GF-D8 (cell line): Measurements from ENCODE around the gene DARS1.
"Not testable (repeated sequence)": the region's sequence is repeated elsewhere in the genome, so short reads cannot be mapped to it uniquely, and the experiment has no call there.

Experiments used
- DNase-seq: peaks from one replicate; lab custom pipeline; 2025; lab: John Stamatoyannopoulos, UW

Gene DARS1

GRCh38 chr2:135945526-135945925 lies 39.9 kb downstream of the DARS1 start:
- DNase-seq: no peak

GRCh38 chr2:135944625-135945024 lies 40.8 kb downstream of the DARS1 start:
- no peak for DNase-seq

GRCh38 chr2:135942936-135943688 lies 42.3 kb downstream of the DARS1 start:
- no peak for DNase-seq

- DNase-seq: no peak
Measured at GRCh38 chr2:135936524-135936923, 48.9 kb downstream of the DARS1 start.

GRCh38 chr2:135935914-135936313 lies 49.5 kb downstream of the DARS1 start:
- DNase-seq: no peak

- peak; percentile 78 for DNase-seq
Measured at GRCh38 chr2:135931776-135932443, 53.5 kb downstream of the DARS1 start.

GRCh38 chr2:135926605-135927004 lies 58.8 kb downstream of the DARS1 start:
- no peak for DNase-seq

GRCh38 chr2:135925571-135925970 lies 59.9 kb downstream of the DARS1 start:
- DNase-seq: no peak

GRCh38 chr2:135916207-135916606 lies 69.2 kb downstream of the DARS1 start:
- no peak for DNase-seq

- DNase-seq: no peak
Measured at GRCh38 chr2:135914485-135914884, 70.9 kb downstream of the DARS1 start.

GRCh38 chr2:135913727-135914365 lies 71.6 kb downstream of the DARS1 start:
- peak; percentile 28 for DNase-seq

- DNase-seq: no peak
Measured at GRCh38 chr2:135909976-135910375, 75.5 kb downstream of the DARS1 start.

- DNase-seq: no peak
Measured at GRCh38 chr2:135905679-135906078, 79.7 kb downstream of the DARS1 start.

- no peak for DNase-seq
Measured at GRCh38 chr2:135904341-135904989, 81.0 kb downstream of the DARS1 start.

GRCh38 chr2:135903650-135904049 lies 81.8 kb downstream of the DARS1 start:
- no peak for DNase-seq

- no peak for DNase-seq
Measured at GRCh38 chr2:135899567-135899966, 85.9 kb downstream of the DARS1 start.

GRCh38 chr2:135898234-135898786 lies 87.1 kb downstream of the DARS1 start:
- no peak for DNase-seq

- no peak for DNase-seq
Measured at GRCh38 chr2:135894930-135895329, 90.5 kb downstream of the DARS1 start.

- DNase-seq: no peak
Measured at GRCh38 chr2:135893374-135893794, 92.0 kb downstream of the DARS1 start.

- peak; percentile 24 for DNase-seq
Measured at GRCh38 chr2:135890835-135891234, 94.6 kb downstream of the DARS1 start.

GRCh38 chr2:135890149-135890548 lies 95.3 kb downstream of the DARS1 start:
- no peak for DNase-seq

GRCh38 chr2:135888587-135888986 lies 96.8 kb downstream of the DARS1 start:
- not testable (repeated sequence) for DNase-seq
